ENCODE results near the gene ITGA4. TPM values are rescaled to one million over a fixed set of nuclear protein-coding genes. Genes with fewer than 3 reads are reported as not detected.
A peak's percentile ranks its signal among the peaks of the same experiment; 100 is the strongest.

Gene ITGA4
- total RNA-seq, 1 donor from 2014 or later, result 20.0 TPM

GRCh38 chr2:181420259-181421130 is 36.7 kb upstream of the ITGA4 start:
- H2AFZ ChIP-seq (ENCODE audit: low read depth, low read length), result peak overlapping the region; percentile 7
- TF ChIP-seq CTCF (IDR thresholded peaks at IDR 0.05; ENCODE audit: insufficient read depth, low read depth, low read length), result no peak
- TF ChIP-seq EZH2 (IDR thresholded peaks at IDR 0.05; ENCODE audit: insufficient read depth, low read length), result no peak
- no peak for FAIRE-seq
- H3K79me2 ChIP-seq (ENCODE audit: insufficient read depth, low read length), result no peaks in the 10 kb centered on the region
- H3K9me3 ChIP-seq (ENCODE audit: insufficient read depth, low read depth, low read length), result no peaks in the 10 kb centered on the region
- H3K27me3 ChIP-seq (ENCODE audit: insufficient read depth, low read length), result no peaks in the 10 kb centered on the region
- H3K27me3 Mint-ChIP-seq (ENCODE audit: low read depth, unreplicated experiment), result no peaks in the 10 kb centered on the region
- no peaks in the 10 kb centered on the region for H3K4me1 ChIP-seq (ENCODE audit: insufficient read depth, low read length)
- H3K9ac ChIP-seq (ENCODE audit: low read length), result no peak overlapping the region
- no peaks in the 10 kb centered on the region for H4K20me1 ChIP-seq (ENCODE audit: insufficient read depth, low read length)
- H3K27ac Mint-ChIP-seq (ENCODE audit: unreplicated experiment), result no peak overlapping the region
- H3K4me2 ChIP-seq (ENCODE audit: low read length), result no peak overlapping the region
- no peak overlapping the region for H3K4me3 Mint-ChIP-seq (ENCODE audit: unreplicated experiment)
- H3K36me3 ChIP-seq (ENCODE audit: insufficient read depth, low read length), result no peaks in the 10 kb centered on the region
- no peak overlapping the region for H3K27ac ChIP-seq (ENCODE audit: low read depth, low read length)
- H3K9me3 Mint-ChIP-seq (ENCODE audit: unreplicated experiment), result peaks cover 1% of the 10 kb centered on the region
- H3K36me3 Mint-ChIP-seq (ENCODE audit: low read depth, unreplicated experiment), result no peaks in the 10 kb centered on the region
- H3K4me1 Mint-ChIP-seq (ENCODE audit: low read depth, unreplicated experiment), result no peaks in the 10 kb centered on the region
- DNase-seq (ENCODE audit: low read depth), result no peak
- no peak overlapping the region for H3K4me3 ChIP-seq (ENCODE audit: insufficient read depth, low read depth, low read length)

DNA sequence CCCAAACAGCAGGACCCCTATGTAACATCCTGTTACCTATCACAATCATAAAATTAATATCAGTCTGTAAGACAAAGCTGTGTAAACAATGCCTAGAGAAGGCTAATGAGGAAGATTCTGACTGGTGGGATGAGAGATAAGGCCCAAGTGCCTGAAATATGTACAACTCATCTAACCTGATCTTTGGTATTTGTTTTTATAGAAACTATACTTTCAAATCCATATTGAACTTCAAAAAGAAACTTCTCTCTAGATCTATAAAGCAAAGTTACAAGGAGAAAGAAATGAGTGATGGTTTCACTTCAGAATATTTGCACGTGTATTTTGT is 36.1 kb upstream of the ITGA4 start:
- FAIRE-seq, result no peak
- H3K4me1 ChIP-seq (ENCODE audit: insufficient read depth, low read length), result no peaks in the 10 kb centered on the region

More for the DNA sequence above, 36.1 kb upstream of the ITGA4 start:
- Mint-ChIP-seq H3K4me3 (ENCODE audit: unreplicated experiment) (no peak overlapping the region), H3K27me3 (ENCODE audit: low read depth, unreplicated experiment) (no peaks in the 10 kb centered on the region), H3K9me3 (ENCODE audit: unreplicated experiment) (peaks cover 1% of the 10 kb centered on the region), H3K4me1 (ENCODE audit: low read depth, unreplicated experiment) (no peaks in the 10 kb centered on the region), H3K36me3 (ENCODE audit: low read depth, unreplicated experiment) (no peaks in the 10 kb centered on the region), H3K27ac (ENCODE audit: unreplicated experiment) (no peak overlapping the region)
- no peak for TF ChIP-seq CTCF (IDR thresholded peaks at IDR 0.05; ENCODE audit: insufficient read depth, low read depth, low read length)
- no peak for TF ChIP-seq EZH2 (IDR thresholded peaks at IDR 0.05; ENCODE audit: insufficient read depth, low read length)
- Histone ChIP-seq H2AFZ (ENCODE audit: low read depth, low read length) (no peak overlapping the region), H3K9me3 (ENCODE audit: insufficient read depth, low read depth, low read length) (no peaks in the 10 kb centered on the region), H3K79me2 (ENCODE audit: insufficient read depth, low read length) (no peaks in the 10 kb centered on the region), H3K4me3 (ENCODE audit: insufficient read depth, low read depth, low read length) (no peak overlapping the region), H3K27me3 (ENCODE audit: insufficient read depth, low read length) (no peaks in the 10 kb centered on the region), H3K27ac (ENCODE audit: low read depth, low read length) (no peak overlapping the region), H3K4me2 (ENCODE audit: low read length) (no peak overlapping the region), H4K20me1 (ENCODE audit: insufficient read depth, low read length) (no peaks in the 10 kb centered on the region), H3K36me3 (ENCODE audit: insufficient read depth, low read length) (no peaks in the 10 kb centered on the region), H3K9ac (ENCODE audit: low read length) (no peak overlapping the region)
- DNase-seq (ENCODE audit: low read depth), result no peak
